ENCODE measurements around the gene PAPLN.

DNA sequence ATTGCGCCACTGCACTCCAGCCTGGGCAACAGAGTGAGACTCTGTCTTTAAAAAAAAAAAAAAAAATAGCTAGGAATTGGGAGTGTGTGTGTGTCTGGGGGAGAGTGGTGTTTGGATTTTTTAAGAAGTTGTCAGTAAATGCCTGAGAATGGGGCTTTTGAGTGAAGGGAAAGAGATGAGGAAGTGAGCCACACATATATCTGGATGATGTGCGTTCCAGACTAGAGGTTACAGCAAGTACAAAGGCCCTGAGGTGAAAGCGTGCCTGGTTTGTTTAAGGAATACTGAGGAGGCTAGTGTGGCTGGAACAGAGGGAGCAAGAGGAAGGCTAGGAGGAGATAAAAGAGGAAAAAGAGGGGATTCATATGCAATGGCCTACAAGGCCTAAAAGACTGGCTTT, 70.0 kb downstream of the PAPLN start:
- TF ChIP-seq, protein P1, sequence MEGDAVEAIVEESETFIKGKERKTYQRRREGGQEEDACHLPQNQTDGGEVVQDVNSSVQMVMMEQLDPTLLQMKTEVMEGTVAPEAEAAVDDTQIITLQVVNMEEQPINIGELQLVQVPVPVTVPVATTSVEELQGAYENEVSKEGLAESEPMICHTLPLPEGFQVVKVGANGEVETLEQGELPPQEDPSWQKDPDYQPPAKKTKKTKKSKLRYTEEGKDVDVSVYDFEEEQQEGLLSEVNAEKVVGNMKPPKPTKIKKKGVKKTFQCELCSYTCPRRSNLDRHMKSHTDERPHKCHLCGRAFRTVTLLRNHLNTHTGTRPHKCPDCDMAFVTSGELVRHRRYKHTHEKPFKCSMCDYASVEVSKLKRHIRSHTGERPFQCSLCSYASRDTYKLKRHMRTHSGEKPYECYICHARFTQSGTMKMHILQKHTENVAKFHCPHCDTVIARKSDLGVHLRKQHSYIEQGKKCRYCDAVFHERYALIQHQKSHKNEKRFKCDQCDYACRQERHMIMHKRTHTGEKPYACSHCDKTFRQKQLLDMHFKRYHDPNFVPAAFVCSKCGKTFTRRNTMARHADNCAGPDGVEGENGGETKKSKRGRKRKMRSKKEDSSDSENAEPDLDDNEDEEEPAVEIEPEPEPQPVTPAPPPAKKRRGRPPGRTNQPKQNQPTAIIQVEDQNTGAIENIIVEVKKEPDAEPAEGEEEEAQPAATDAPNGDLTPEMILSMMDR (IDR thresholded peaks at IDR 0.05; ENCODE audit: low read depth, low read length, missing input control): no peak
- TF ChIP-seq, protein P2, sequence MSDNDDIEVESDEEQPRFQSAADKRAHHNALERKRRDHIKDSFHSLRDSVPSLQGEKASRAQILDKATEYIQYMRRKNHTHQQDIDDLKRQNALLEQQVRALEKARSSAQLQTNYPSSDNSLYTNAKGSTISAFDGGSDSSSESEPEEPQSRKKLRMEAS (IDR thresholded peaks at IDR 0.05): no peak
- TF ChIP-seq RAD21 (IDR thresholded peaks at IDR 0.05): no peak
- no peak for TF ChIP-seq NR2F2 (IDR thresholded peaks at IDR 0.05)
- TF ChIP-seq, protein P3, sequence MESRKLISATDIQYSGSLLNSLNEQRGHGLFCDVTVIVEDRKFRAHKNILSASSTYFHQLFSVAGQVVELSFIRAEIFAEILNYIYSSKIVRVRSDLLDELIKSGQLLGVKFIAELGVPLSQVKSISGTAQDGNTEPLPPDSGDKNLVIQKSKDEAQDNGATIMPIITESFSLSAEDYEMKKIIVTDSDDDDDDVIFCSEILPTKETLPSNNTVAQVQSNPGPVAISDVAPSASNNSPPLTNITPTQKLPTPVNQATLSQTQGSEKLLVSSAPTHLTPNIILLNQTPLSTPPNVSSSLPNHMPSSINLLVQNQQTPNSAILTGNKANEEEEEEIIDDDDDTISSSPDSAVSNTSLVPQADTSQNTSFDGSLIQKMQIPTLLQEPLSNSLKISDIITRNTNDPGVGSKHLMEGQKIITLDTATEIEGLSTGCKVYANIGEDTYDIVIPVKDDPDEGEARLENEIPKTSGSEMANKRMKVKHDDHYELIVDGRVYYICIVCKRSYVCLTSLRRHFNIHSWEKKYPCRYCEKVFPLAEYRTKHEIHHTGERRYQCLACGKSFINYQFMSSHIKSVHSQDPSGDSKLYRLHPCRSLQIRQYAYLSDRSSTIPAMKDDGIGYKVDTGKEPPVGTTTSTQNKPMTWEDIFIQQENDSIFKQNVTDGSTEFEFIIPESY (IDR thresholded peaks at IDR 0.05): no peak
- TF ChIP-seq YY1 (IDR thresholded peaks at IDR 0.05): no peak
- TF ChIP-seq, protein P4, sequence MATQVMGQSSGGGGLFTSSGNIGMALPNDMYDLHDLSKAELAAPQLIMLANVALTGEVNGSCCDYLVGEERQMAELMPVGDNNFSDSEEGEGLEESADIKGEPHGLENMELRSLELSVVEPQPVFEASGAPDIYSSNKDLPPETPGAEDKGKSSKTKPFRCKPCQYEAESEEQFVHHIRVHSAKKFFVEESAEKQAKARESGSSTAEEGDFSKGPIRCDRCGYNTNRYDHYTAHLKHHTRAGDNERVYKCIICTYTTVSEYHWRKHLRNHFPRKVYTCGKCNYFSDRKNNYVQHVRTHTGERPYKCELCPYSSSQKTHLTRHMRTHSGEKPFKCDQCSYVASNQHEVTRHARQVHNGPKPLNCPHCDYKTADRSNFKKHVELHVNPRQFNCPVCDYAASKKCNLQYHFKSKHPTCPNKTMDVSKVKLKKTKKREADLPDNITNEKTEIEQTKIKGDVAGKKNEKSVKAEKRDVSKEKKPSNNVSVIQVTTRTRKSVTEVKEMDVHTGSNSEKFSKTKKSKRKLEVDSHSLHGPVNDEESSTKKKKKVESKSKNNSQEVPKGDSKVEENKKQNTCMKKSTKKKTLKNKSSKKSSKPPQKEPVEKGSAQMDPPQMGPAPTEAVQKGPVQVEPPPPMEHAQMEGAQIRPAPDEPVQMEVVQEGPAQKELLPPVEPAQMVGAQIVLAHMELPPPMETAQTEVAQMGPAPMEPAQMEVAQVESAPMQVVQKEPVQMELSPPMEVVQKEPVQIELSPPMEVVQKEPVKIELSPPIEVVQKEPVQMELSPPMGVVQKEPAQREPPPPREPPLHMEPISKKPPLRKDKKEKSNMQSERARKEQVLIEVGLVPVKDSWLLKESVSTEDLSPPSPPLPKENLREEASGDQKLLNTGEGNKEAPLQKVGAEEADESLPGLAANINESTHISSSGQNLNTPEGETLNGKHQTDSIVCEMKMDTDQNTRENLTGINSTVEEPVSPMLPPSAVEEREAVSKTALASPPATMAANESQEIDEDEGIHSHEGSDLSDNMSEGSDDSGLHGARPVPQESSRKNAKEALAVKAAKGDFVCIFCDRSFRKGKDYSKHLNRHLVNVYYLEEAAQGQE (IDR thresholded peaks at IDR 0.05): no peak

Data from liver (tissue), 3 donors.